ENCODE measurements around the gene NEDD9. TPM values are rescaled to one million over a fixed set of nuclear protein-coding genes. Genes with fewer than 3 reads are reported as not detected.

Gene NEDD9
- total RNA-seq, 1 donor from 2014 or later, result 10.3 TPM

DNA sequence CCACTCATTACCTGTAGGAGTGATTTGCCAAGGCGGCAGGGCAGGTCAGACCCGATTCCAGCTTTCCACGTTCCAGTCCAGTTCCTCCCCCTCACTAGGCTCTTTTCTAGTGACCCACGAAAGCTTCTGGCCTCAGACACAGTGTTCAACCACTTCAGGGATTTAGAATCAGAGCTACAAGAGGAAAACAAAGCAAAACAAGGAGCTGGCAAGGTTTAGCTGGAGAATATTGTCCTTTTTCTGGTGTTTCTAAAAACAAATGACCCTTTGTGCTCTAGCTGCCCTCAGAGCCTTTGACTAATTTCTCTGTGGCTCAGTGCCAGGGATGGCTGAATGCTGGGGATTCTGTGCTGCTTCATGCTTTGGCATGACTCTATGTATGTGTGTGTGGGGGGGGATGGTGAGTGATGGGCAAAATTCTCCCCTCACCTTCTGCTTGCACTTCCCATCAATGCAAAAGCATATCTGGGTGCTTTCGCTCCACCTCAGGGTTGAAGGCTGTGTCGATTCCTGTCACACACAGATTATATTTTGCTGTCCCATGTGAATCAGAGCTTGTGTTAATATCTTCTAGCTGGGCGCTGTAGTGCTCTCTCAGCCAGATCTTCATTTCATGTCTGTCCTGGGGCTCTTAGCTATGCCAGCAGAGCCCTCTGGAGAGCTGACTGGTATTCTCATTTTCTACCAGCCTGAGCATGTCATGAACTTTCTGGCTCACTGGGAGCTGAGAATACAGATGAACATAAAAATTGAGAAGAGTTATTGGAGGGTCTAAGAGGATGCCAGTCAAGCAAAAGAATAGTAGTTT is 19.3 kb upstream of the NEDD9 start:
- TF ChIP-seq, protein P1, sequence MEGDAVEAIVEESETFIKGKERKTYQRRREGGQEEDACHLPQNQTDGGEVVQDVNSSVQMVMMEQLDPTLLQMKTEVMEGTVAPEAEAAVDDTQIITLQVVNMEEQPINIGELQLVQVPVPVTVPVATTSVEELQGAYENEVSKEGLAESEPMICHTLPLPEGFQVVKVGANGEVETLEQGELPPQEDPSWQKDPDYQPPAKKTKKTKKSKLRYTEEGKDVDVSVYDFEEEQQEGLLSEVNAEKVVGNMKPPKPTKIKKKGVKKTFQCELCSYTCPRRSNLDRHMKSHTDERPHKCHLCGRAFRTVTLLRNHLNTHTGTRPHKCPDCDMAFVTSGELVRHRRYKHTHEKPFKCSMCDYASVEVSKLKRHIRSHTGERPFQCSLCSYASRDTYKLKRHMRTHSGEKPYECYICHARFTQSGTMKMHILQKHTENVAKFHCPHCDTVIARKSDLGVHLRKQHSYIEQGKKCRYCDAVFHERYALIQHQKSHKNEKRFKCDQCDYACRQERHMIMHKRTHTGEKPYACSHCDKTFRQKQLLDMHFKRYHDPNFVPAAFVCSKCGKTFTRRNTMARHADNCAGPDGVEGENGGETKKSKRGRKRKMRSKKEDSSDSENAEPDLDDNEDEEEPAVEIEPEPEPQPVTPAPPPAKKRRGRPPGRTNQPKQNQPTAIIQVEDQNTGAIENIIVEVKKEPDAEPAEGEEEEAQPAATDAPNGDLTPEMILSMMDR (IDR thresholded peaks at IDR 0.05), result peak; percentile 25
- no peaks in the 10 kb centered on the region for H3K36me3 Mint-ChIP-seq (ENCODE audit: unreplicated experiment)
- DNase-seq (ENCODE audit: extremely low spot score, unreplicated experiment), result no peak
- H3K27me3 Mint-ChIP-seq (ENCODE audit: unreplicated experiment), result no peaks in the 10 kb centered on the region
- no peak overlapping the region for H3K4me3 Mint-ChIP-seq (ENCODE audit: unreplicated experiment)
- H3K27ac Mint-ChIP-seq (ENCODE audit: unreplicated experiment), result peak overlapping the region; percentile 88
- peaks cover 45% of the 10 kb centered on the region for H3K4me1 Mint-ChIP-seq (ENCODE audit: unreplicated experiment)
- H3K9me3 Mint-ChIP-seq (ENCODE audit: unreplicated experiment), result peaks cover 4% of the 10 kb centered on the region

DNA sequence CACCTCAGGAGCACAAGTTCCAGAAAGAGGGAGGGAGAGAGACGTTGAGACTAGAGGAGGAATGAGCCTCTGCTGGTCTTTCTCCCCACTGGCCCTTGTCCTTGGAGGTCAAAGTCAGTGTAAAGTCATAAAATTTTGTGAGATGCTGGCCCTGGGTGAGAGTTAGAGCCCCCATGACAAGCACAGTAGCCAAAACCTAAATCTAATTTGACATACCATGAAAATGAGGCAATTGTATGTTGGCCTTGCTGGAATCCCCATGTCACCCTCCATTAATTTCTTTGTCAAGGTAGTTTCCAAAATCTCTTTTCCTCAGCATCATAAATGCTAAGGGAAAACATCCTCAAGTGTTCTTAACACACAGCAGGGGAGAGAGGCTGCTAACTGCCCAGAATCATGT is 17.6 kb upstream of the NEDD9 start:
- H3K27ac Mint-ChIP-seq (ENCODE audit: unreplicated experiment), result no peak overlapping the region

DNA sequence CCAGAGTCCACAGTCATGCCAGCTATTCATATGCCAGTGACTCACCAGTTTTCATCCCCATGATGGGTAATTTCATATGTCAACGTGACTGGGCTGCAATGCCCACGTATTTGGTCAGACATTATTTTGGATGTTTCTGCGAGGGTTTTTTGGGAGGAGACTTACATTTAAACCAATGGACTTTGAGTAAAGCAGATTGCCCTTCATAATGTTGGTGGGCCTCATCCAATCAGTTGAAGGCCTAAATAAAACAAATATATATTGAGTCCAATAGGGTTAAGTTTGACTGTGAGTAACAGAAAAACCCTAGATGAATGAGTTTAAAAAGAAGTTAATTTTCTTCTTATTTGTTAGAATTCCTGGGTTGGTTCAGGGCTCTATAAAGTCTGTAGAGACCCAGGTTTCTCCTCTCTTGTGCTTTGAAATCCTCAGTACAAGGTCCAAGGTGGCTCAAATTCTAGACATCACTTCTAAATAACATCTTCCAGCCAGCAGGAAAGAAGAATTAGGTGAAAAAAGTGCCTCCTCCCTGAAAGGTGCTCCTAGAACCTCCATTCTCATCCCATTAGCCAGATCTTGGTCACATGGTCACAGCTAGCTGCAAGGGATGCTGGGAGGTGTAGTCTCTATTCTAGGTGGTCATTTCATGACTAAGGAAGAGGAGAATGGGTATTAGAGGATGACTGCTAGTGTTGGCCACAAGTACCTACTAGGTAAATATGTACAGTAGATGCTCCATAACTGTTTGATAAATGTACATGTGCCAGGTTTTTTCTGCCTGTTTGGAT is 16.7 kb upstream of the NEDD9 start:
- Mint-ChIP-seq H3K36me3 (ENCODE audit: unreplicated experiment) (no peaks in the 10 kb centered on the region), H3K4me1 (ENCODE audit: unreplicated experiment) (peaks cover 50% of the 10 kb centered on the region), H3K9me3 (ENCODE audit: unreplicated experiment) (peaks cover 4% of the 10 kb centered on the region), H3K4me3 (ENCODE audit: unreplicated experiment) (no peak overlapping the region), H3K27me3 (ENCODE audit: unreplicated experiment) (no peaks in the 10 kb centered on the region), H3K27ac (ENCODE audit: unreplicated experiment) (no peak overlapping the region)
- TF ChIP-seq, protein P1 (IDR thresholded peaks at IDR 0.05), result no peak
- no peak for DNase-seq (ENCODE audit: extremely low spot score, unreplicated experiment)

More for the DNA sequence above, 17.6 kb upstream of the NEDD9 start:
- DNase-seq (ENCODE audit: extremely low spot score, unreplicated experiment), result no peak
- H3K27me3 Mint-ChIP-seq (ENCODE audit: unreplicated experiment), result no peaks in the 10 kb centered on the region
- TF ChIP-seq, protein P1 (IDR thresholded peaks at IDR 0.05), result no peak
- peaks cover 4% of the 10 kb centered on the region for H3K9me3 Mint-ChIP-seq (ENCODE audit: unreplicated experiment)
- H3K4me3 Mint-ChIP-seq (ENCODE audit: unreplicated experiment), result no peak overlapping the region
- no peaks in the 10 kb centered on the region for H3K36me3 Mint-ChIP-seq (ENCODE audit: unreplicated experiment)
- peaks cover 53% of the 10 kb centered on the region for H3K4me1 Mint-ChIP-seq (ENCODE audit: unreplicated experiment)

DNA sequence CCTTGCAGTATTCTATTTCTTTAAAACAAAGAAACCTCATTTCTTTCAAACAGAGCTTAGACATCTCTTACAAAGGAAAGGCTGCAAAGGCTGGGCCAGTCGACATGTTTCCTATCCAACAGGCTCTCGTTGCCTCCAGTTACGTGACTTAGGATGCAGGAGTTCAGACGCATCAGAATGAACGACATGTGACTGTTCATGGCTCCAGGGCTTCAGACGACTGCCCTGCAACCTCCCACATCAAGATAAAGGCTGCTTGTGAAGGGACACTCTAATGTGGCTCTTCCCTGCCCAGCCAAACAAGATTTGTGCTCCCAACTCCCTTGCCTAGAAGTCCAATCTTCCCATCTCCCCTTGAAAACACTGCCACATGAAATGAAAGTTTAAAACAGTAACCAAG is 14.3 kb upstream of the NEDD9 start:
- DNase-seq (ENCODE audit: extremely low spot score, unreplicated experiment), result no peak
- TF ChIP-seq, protein P1 (IDR thresholded peaks at IDR 0.05), result no peak
- Mint-ChIP-seq H3K9me3 (ENCODE audit: unreplicated experiment) (peaks cover 4% of the 10 kb centered on the region), H3K4me3 (ENCODE audit: unreplicated experiment) (no peak overlapping the region), H3K27ac (ENCODE audit: unreplicated experiment) (no peak overlapping the region), H3K27me3 (ENCODE audit: unreplicated experiment) (no peaks in the 10 kb centered on the region), H3K4me1 (ENCODE audit: unreplicated experiment) (peaks cover 27% of the 10 kb centered on the region), H3K36me3 (ENCODE audit: unreplicated experiment) (no peaks in the 10 kb centered on the region)

All from osteocyte (in vitro differentiated cells).